NCI-H1092 treated with DMSO at 0.1 percent for 48 hours (cell line): ENCODE data around the gene GOLGA7B.
"Not testable (repeated sequence)": the region's sequence is repeated elsewhere in the genome, so short reads cannot be mapped to it uniquely, and the experiment has no call there.

Experiments
- DNase-seq: peaks from one replicate; lab custom pipeline; 2025; lab: John Stamatoyannopoulos, UW

Gene GOLGA7B

GRCh38 chr10:97831259-97831658 is 18.4 kb upstream of the GOLGA7B start:
- no peak for DNase-seq

- DNase-seq = no peak
Observed at GRCh38 chr10:97836446-97836845, 13.2 kb upstream of the GOLGA7B start.

- no peak for DNase-seq
Observed at GRCh38 chr10:97838091-97838490, 11.6 kb upstream of the GOLGA7B start.

- DNase-seq = not testable (repeated sequence)
Observed at GRCh38 chr10:97841166-97841565, 8.5 kb upstream of the GOLGA7B start.

- not testable (repeated sequence) for DNase-seq
Observed at GRCh38 chr10:97842114-97842513, 7.5 kb upstream of the GOLGA7B start.

- DNase-seq = no peak
Observed at GRCh38 chr10:97842656-97843280, 6.9 kb upstream of the GOLGA7B start.

GRCh38 chr10:97843281-97843671 is 6.4 kb upstream of the GOLGA7B start:
- DNase-seq = no peak

GRCh38 chr10:97843972-97844371 is 5.7 kb upstream of the GOLGA7B start:
- not testable (repeated sequence) for DNase-seq

- DNase-seq = no peak
Observed at GRCh38 chr10:97844678-97845077, 5.0 kb upstream of the GOLGA7B start.

- DNase-seq = peak; percentile 17
Observed at GRCh38 chr10:97849103-97849686, 448 bp upstream of the GOLGA7B start.

- DNase-seq = no peak
Observed at GRCh38 chr10:97850446-97850845, 803 bp downstream of the GOLGA7B start.

GRCh38 chr10:97851341-97852001 is 1.8 kb downstream of the GOLGA7B start:
- no peak for DNase-seq

GRCh38 chr10:97852277-97852676 is 2.6 kb downstream of the GOLGA7B start:
- no peak for DNase-seq

- no peak for DNase-seq
Observed at GRCh38 chr10:97852840-97853405, 3.3 kb downstream of the GOLGA7B start.

- DNase-seq = no peak
Observed at GRCh38 chr10:97854743-97855142, 5.1 kb downstream of the GOLGA7B start.

GRCh38 chr10:97858001-97858439 is 8.4 kb downstream of the GOLGA7B start:
- no peak for DNase-seq

- no peak for DNase-seq
Observed at GRCh38 chr10:97861097-97861750, 11.6 kb downstream of the GOLGA7B start.

GRCh38 chr10:97861924-97862323 is 12.3 kb downstream of the GOLGA7B start:
- DNase-seq = no peak

GRCh38 chr10:97863808-97864207 is 14.2 kb downstream of the GOLGA7B start:
- DNase-seq = no peak

GRCh38 chr10:97865488-97865887 is 15.8 kb downstream of the GOLGA7B start:
- DNase-seq = no peak

- DNase-seq = no peak
Observed at GRCh38 chr10:97866524-97867219, 17.0 kb downstream of the GOLGA7B start.

GRCh38 chr10:97867220-97867800 is 17.7 kb downstream of the GOLGA7B start:
- no peak for DNase-seq
